WI38 (cell line): ENCODE data around the gene S100A3.
A peak's percentile ranks its signal among the peaks of the same experiment; 100 is the strongest.

Source experiments
- H3K4me3 ChIP-seq: 2 replicates; pipeline ENCODE4 v1.5.1; 2011; ENCODE audit warnings: low read depth, mild to moderate bottlenecking, control low read depth, low read length
- TF ChIP-seq, protein P1 (sequence below): IDR thresholded peaks from 2 replicates; pipeline ENCODE4 v1.5.1; 2012; ENCODE audit warnings: low read depth, mild to moderate bottlenecking, control low read depth, low read length

S100A3 gene

DNA sequence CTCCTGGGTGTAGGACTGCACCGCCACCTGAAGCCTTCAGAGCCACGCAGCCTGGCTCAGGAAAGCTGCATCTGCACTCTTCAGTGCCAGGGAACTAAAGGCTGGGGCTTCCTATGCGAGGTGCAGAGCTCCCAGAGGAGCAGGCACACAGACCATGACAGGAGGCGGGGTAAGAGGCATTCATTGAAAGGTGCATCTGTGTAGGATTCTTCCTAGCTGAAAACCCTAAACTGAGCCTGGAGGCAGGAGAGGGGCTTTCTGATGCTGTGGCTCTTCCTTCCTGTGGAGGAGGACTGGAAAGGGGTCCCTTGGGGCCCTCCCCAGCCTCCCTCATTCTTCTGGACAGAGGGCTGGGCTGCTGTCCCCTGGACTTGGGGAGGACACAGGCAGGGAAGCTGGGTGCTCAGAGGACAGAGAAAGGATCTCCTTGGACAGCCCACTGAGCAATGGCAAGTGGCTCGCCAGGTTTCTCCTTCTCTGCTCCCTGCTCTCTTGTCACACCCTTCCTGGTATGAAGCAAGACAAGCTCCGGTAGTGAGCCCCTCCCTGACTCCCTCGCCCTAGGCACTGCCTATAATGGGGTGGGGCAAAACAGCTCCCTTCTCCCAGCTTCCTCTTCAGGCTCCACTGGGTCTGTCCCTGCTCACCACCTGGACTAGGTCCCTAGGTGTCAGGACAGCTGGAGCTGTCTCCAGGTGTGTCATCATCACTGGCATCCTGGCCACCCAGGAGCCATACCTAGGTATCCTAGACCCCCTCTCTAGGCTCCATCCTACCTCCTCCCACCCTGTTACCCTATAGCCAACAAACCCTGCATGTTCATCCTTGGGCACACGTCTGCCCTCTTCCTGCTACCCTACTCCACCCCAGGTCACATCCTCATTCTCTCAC, 33.3 kb downstream of the S100A3 start:
- no peak overlapping the region for H3K4me3 ChIP-seq
- TF ChIP-seq, protein P1, sequence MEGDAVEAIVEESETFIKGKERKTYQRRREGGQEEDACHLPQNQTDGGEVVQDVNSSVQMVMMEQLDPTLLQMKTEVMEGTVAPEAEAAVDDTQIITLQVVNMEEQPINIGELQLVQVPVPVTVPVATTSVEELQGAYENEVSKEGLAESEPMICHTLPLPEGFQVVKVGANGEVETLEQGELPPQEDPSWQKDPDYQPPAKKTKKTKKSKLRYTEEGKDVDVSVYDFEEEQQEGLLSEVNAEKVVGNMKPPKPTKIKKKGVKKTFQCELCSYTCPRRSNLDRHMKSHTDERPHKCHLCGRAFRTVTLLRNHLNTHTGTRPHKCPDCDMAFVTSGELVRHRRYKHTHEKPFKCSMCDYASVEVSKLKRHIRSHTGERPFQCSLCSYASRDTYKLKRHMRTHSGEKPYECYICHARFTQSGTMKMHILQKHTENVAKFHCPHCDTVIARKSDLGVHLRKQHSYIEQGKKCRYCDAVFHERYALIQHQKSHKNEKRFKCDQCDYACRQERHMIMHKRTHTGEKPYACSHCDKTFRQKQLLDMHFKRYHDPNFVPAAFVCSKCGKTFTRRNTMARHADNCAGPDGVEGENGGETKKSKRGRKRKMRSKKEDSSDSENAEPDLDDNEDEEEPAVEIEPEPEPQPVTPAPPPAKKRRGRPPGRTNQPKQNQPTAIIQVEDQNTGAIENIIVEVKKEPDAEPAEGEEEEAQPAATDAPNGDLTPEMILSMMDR: no peak

- H3K4me3 ChIP-seq: no peak overlapping the region
- TF ChIP-seq, protein P1: no peak
Measured at GRCh38 chr1:153513666-153514065, 35.4 kb downstream of the S100A3 start.

DNA sequence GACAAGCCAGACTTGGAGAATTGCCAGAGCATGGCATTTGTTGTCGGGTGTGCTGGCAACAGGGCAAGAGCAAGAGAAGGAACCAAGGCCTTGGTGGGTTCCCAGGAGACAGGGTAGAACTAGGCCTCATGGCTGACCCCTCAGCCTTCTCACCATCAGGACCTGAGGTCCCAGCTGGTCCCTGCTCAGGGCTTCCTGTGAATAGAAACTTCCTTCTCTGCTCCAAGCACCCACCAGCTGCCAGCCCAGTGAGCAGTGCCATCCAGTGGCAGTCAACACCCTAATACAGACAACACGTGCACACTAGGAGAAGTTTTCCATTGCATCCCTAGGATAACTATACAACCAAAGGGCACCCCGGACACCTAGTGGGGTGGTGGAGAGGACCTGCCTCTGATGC, 36.0 kb downstream of the S100A3 start:
- no peak overlapping the region for H3K4me3 ChIP-seq
- TF ChIP-seq, protein P1: no peak

- no peak overlapping the region for H3K4me3 ChIP-seq
- TF ChIP-seq, protein P1: peak; percentile 89
Measured at GRCh38 chr1:153510984-153511410, 38.1 kb downstream of the S100A3 start.

DNA sequence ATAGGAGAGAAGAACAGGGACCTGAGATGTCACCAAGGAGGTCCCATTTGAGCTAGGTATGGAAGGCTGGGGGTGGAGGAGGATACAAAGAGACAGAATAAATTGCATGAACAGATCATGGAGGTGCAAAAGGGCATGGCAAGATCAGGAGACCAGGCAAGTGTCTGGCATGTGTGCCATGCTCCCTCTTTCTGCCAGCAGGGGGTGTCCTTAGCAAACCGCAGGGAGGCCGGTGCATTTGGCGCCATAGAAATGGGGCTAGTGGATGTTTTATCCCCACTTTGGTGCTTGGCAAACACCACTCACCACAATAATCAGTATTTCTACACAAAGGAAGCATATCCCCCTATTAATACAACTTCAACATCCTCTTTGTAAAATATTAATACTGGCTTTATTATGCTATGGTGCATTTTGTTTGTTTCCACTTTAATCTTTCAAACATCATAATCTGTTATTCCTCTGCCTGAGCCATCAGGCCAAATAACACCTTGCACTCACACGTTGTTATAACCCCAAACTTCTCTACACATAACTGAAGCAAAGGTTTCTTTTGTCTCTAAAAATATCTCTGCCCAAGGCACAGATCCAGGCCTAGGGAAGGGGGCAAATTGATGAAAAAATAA, 39.2 kb downstream of the S100A3 start:
- TF ChIP-seq, protein P1: peak; percentile 58
- no peak overlapping the region for H3K4me3 ChIP-seq

GRCh38 chr1:153509036-153509435, 40.0 kb downstream of the S100A3 start:
- H3K4me3 ChIP-seq: no peak overlapping the region
- TF ChIP-seq, protein P1: no peak
